ENCODE data around the gene MICU2.

MICU2 gene

DNA sequence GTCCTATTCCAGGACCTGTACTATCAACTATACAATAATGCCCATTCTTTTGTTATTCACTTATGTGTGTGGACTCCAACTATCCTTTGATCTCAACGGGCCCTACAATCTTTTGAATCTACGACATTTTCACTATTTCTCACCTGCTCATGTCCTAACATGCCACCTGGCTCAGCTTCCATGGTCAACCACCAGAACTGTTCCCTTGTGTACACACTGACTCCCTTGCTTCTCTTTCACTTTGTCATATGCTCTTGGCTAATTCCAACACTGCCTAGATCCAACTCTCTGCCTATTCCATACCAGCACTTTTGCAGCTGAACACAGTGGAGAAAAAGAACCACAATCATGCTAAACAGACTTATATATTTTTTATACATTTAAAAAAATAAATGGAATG lies 53.1 kb downstream of the MICU2 start:
- Histone ChIP-seq H3K36me3 (ENCODE audit: low read length) (no peaks in the 10 kb centered on the region), H3K4me3 (ENCODE audit: insufficient read depth, low read length, poor library complexity, severe bottlenecking) (no peak overlapping the region), H3K27ac (ENCODE audit: low read depth, low read length) (no peak overlapping the region), H3K79me2 (ENCODE audit: insufficient read depth, low read length) (peaks cover 9% of the 10 kb centered on the region; the same call in 1 of the 2 replicates), H3F3A (ENCODE audit: insufficient read depth) (peaks cover 7% of the 10 kb centered on the region; the same call in 1 of the 2 replicates), H3K27me3 (ENCODE audit: low read length) (no peaks in the 10 kb centered on the region), H3K9ac (ENCODE audit: low read length) (no peak overlapping the region), H3K4me2 (ENCODE audit: low read depth, low read length, poor library complexity, severe bottlenecking) (no peak overlapping the region), H2AFZ (ENCODE audit: low read depth, low read length, severe bottlenecking) (no peak overlapping the region), H4K20me1 (ENCODE audit: low read depth, low read length) (no peaks in the 10 kb centered on the region), H3K9me2 (replicated peaks; ENCODE audit: insufficient read depth, low read length) (no peaks in the 10 kb centered on the region), H3K9me3 (ENCODE audit: insufficient read depth, low read length) (no peaks in the 10 kb centered on the region)
- TF ChIP-seq, protein P1, sequence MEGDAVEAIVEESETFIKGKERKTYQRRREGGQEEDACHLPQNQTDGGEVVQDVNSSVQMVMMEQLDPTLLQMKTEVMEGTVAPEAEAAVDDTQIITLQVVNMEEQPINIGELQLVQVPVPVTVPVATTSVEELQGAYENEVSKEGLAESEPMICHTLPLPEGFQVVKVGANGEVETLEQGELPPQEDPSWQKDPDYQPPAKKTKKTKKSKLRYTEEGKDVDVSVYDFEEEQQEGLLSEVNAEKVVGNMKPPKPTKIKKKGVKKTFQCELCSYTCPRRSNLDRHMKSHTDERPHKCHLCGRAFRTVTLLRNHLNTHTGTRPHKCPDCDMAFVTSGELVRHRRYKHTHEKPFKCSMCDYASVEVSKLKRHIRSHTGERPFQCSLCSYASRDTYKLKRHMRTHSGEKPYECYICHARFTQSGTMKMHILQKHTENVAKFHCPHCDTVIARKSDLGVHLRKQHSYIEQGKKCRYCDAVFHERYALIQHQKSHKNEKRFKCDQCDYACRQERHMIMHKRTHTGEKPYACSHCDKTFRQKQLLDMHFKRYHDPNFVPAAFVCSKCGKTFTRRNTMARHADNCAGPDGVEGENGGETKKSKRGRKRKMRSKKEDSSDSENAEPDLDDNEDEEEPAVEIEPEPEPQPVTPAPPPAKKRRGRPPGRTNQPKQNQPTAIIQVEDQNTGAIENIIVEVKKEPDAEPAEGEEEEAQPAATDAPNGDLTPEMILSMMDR (IDR thresholded peaks at IDR 0.05; ENCODE audit: insufficient read depth, low read length, poor library complexity, severe bottlenecking): no peak
- TF ChIP-seq EZH2phosphoT487 (conservative IDR thresholded peaks at IDR 0.05; ENCODE audit: low read length): no peak

DNA sequence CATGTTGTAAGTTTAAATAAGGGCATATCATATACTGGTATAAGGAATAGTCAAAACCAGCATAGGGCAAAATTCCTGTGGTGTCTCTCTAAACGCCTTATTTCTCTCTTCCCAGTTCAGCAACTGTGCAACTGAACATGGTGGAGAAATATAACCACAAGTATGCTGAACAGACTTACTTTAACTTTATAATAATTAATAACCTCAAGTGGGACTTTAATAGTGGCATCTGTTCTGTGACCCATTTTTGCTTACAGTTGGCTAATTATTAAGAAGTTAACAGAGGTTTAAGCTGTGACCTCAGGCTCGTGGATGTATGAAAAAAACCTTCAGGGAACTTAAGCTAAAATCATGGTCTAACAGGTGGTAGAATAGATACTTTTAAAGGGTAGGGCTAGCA lies 54.3 kb downstream of the MICU2 start:
- H3K79me2 ChIP-seq (ENCODE audit: insufficient read depth, low read length): peaks cover 9% of the 10 kb centered on the region; the same call in 1 of the 2 replicates

DNA sequence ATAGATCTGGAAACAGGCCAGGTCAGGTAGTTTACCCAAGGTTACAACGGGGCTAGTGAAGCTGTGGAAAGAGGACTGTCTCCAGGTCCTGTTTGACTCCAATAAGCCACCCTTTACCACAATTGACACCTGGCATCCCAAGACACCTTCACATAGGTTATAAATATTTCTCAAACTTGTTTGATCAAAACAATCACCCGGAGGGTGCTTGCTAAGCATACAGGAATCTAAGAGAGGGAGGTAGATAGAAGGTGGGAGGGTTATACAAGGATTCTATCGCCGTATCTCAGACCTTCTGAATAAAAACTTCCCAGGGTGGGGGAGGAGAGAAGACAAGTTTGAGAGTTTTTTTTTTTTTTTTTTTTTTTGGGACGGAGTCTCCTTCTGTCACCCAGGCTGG lies 55.4 kb downstream of the MICU2 start:
- no peak overlapping the region for H3K4me2 ChIP-seq (ENCODE audit: low read depth, low read length, poor library complexity, severe bottlenecking)
- no peak for TF ChIP-seq EZH2phosphoT487 (conservative IDR thresholded peaks at IDR 0.05; ENCODE audit: low read length)
- TF ChIP-seq, protein P1 (IDR thresholded peaks at IDR 0.05; ENCODE audit: insufficient read depth, low read length, poor library complexity, severe bottlenecking): no peak
- no peak overlapping the region for H2AFZ ChIP-seq (ENCODE audit: low read depth, low read length, severe bottlenecking)
- no peak overlapping the region for H3K27ac ChIP-seq (ENCODE audit: low read depth, low read length)
- peaks cover 14% of the 10 kb centered on the region; the same call in 1 of the 2 replicates for H3K79me2 ChIP-seq (ENCODE audit: insufficient read depth, low read length)
- H3K4me3 ChIP-seq (ENCODE audit: insufficient read depth, low read length, poor library complexity, severe bottlenecking): no peak overlapping the region
- no peaks in the 10 kb centered on the region for H3K27me3 ChIP-seq (ENCODE audit: low read length)
- no peaks in the 10 kb centered on the region for H3K36me3 ChIP-seq (ENCODE audit: low read length)
- H3K9me2 ChIP-seq (replicated peaks; ENCODE audit: insufficient read depth, low read length): no peaks in the 10 kb centered on the region
- no peaks in the 10 kb centered on the region for H3K9me3 ChIP-seq (ENCODE audit: insufficient read depth, low read length)
- H3K9ac ChIP-seq (ENCODE audit: low read length): no peak overlapping the region
- H4K20me1 ChIP-seq (ENCODE audit: low read depth, low read length): no peaks in the 10 kb centered on the region
- peaks cover 7% of the 10 kb centered on the region; the same call in 1 of the 2 replicates for H3F3A ChIP-seq (ENCODE audit: insufficient read depth)

More for the DNA sequence above, 54.3 kb downstream of the MICU2 start:
- Histone ChIP-seq H4K20me1 (ENCODE audit: low read depth, low read length) (no peaks in the 10 kb centered on the region), H3K4me3 (ENCODE audit: insufficient read depth, low read length, poor library complexity, severe bottlenecking) (no peak overlapping the region), H3K9me3 (ENCODE audit: insufficient read depth, low read length) (no peaks in the 10 kb centered on the region), H3F3A (ENCODE audit: insufficient read depth) (peaks cover 7% of the 10 kb centered on the region; the same call in 1 of the 2 replicates), H3K27me3 (ENCODE audit: low read length) (no peaks in the 10 kb centered on the region), H3K9ac (ENCODE audit: low read length) (no peak overlapping the region), H3K36me3 (ENCODE audit: low read length) (no peaks in the 10 kb centered on the region), H3K9me2 (replicated peaks; ENCODE audit: insufficient read depth, low read length) (no peaks in the 10 kb centered on the region), H3K4me2 (ENCODE audit: low read depth, low read length, poor library complexity, severe bottlenecking) (no peak overlapping the region), H2AFZ (ENCODE audit: low read depth, low read length, severe bottlenecking) (no peak overlapping the region), H3K27ac (ENCODE audit: low read depth, low read length) (no peak overlapping the region)
- no peak for TF ChIP-seq EZH2phosphoT487 (conservative IDR thresholded peaks at IDR 0.05; ENCODE audit: low read length)
- TF ChIP-seq, protein P1 (IDR thresholded peaks at IDR 0.05; ENCODE audit: insufficient read depth, low read length, poor library complexity, severe bottlenecking): no peak
